ENCODE data around the gene CCDC15. TPM values are rescaled to one million over a fixed set of nuclear protein-coding genes. Genes with fewer than 3 reads are reported as not detected.

Gene CCDC15
- total and polyA plus RNA-seq, 2 of the 4 experiments (the other 2 are of a cell fraction): 1.1 to 2.0 TPM

- Histone ChIP-seq H2AK5ac (ENCODE audit: low read depth, low read length) (peak overlapping the region; percentile 95), H4K8ac (ENCODE audit: low read depth in 2 of 2, low read length in 2 of 2) (peak overlapping the region in 1 of 2 experiments; percentile 61; a peak in 2 of 4 replicates), H3K18ac (ENCODE audit: low read depth, low read length) (no peak overlapping the region), H4K5ac (ENCODE audit: low read depth, low read length) (peak overlapping the region; percentile 18; the same call in 1 of the 2 replicates), H3K9me3 (ENCODE audit: control insufficient read depth, insufficient read depth, low read length) (peaks cover 4% of the 10 kb centered on the region; the same call in 1 of the 2 replicates), H2BK5ac (ENCODE audit: low read depth, low read length, poor library complexity, severe bottlenecking) (peak overlapping the region; percentile 35), H3K27me3 (ENCODE audit: control insufficient read depth, insufficient read depth, low read length) (no peaks in the 10 kb centered on the region), H2BK20ac (ENCODE audit: low read depth, low read length) (peak overlapping the region; percentile 73; the same call in 1 of the 2 replicates), H3K4me1 (ENCODE audit: control insufficient read depth, insufficient read depth, low read length) (peaks cover 6% of the 10 kb centered on the region), H3K23ac (ENCODE audit: low read depth, low read length) (peak overlapping the region; percentile 67; the same call in 1 of the 2 replicates), H2AK9ac (replicated peaks; ENCODE audit: low read depth, low read length, poor library complexity) (no peak overlapping the region), H3K9ac (ENCODE audit: low read depth, low read length) (no peak overlapping the region), H3K79me1 (ENCODE audit: low read depth in 1 of 2, low read length in 2 of 2) (peaks cover 0 to 3% of the 10 kb centered on the region in 2 experiments; a peak in 1 of 4 replicates), H4K20me1 (ENCODE audit: insufficient read depth, low read length) (no peaks in the 10 kb centered on the region), H3K4ac (ENCODE audit: low read depth, low read length) (peak overlapping the region; percentile 87), H3K27ac (ENCODE audit: insufficient read depth, low read length) (no peak overlapping the region), H3K4me3 (ENCODE audit: insufficient read depth, low read depth, low read length) (no peak overlapping the region), H3K56ac (ENCODE audit: extremely low read depth, insufficient read depth, low read length) (no peak overlapping the region), H3K9me1 (ENCODE audit: insufficient read depth, low read length) (peaks cover 24% of the 10 kb centered on the region; the same call in 1 of the 2 replicates), H3K4me2 (ENCODE audit: low read depth, low read length) (no peak overlapping the region), H3K36me3 (ENCODE audit: control insufficient read depth, insufficient read depth, low read length) (no peaks in the 10 kb centered on the region), H2BK120ac (ENCODE audit: low read depth, low read length) (peak overlapping the region; percentile 86), H3K14ac (replicated peaks; ENCODE audit: low read depth, low read length) (peak overlapping the region; percentile 74), H2BK15ac (ENCODE audit: low read depth, low read length) (peak overlapping the region; percentile 47; the same call in 1 of the 3 replicates), H4K91ac (ENCODE audit: insufficient read depth, low read depth, low read length) (no peak overlapping the region; the same call in 1 of the 2 replicates), H2AFZ (replicated peaks; ENCODE audit: low read length, poor library complexity) (peak overlapping the region; percentile 74)
- dilution Hi-C loops (cut with HindIII; ENCODE audit: low sequenced_read_pairs, unreplicated experiment): no loop called here
- DNase-seq (peak; percentile 80), ATAC-seq (ENCODE audit: low read depth) (no peak)
- ChIA-PET CTCF (no interaction called here), POLR2A (ENCODE audit: unreplicated experiment) (no interaction called here)
- BruUV-seq (replicated peaks): no TSS peak
- no CpG with 5 or more reads among the region's 3 CpGs for WGBS, 2 experiments (ENCODE audit: extremely low coverage in 2 of 2, insufficient read length in 1 of 2)
- intact Hi-C loops (cut with micrococcal nuclease): no loop called here
- in situ Hi-C loops (cut with MboI; ENCODE audit: low sequenced_read_pairs): no loop called here
- TF ChIP-seq ELK1 (IDR thresholded peaks at IDR 0.05; ENCODE audit: borderline replicate concordance, low read depth, low read length) (no peak), RCOR1 (IDR thresholded peaks at IDR 0.05; ENCODE audit: insufficient replicate concordance, low read length) (no peak), MAFK (IDR thresholded peaks at IDR 0.05; ENCODE audit: low read depth, low read length) (no peak), MXI1 (IDR thresholded peaks at IDR 0.05; ENCODE audit: borderline replicate concordance, low read depth, low read length) (no peak), BHLHE40 (IDR thresholded peaks at IDR 0.05; ENCODE audit: low read depth, low read length) (no peak), NFE2L2 (IDR thresholded peaks at IDR 0.05; ENCODE audit: low read depth, low read length) (no peak), POLR2A (IDR thresholded peaks at IDR 0.05; ENCODE audit: low read depth, low read length) (no peak), SMC3 (IDR thresholded peaks at IDR 0.05; ENCODE audit: low read depth, low read length) (no peak), USF2 (IDR thresholded peaks at IDR 0.05; ENCODE audit: low read depth, low read length) (no peak), CHD1 (IDR thresholded peaks at IDR 0.05; ENCODE audit: low read depth, low read length) (no peak), RAD21 (IDR thresholded peaks at IDR 0.05; ENCODE audit: low read length) (no peak), MAZ (IDR thresholded peaks at IDR 0.05; ENCODE audit: borderline replicate concordance, low read depth, low read length) (no peak), CEBPB (IDR thresholded peaks at IDR 0.05; ENCODE audit: low read depth, low read length) (no peak), CTCF (conservative IDR thresholded peaks at IDR 0.05; ENCODE audit: low read depth, low read length) (no peak)
Measured at GRCh38 chr11:124915541-124916369, 38.2 kb upstream of the CCDC15 start.

Measured in IMR-90 (cell line).